Heart right ventricle (tissue), 16 donors: ENCODE data around the gene MACO1. TPM values are rescaled to one million over a fixed set of nuclear protein-coding genes. Genes with fewer than 3 reads are reported as not detected.

Source experiments
- ATAC-seq, 8 donors: fragments of 200-7000 bp; cut with Tn5 transposase; one replicate each; pipeline ENCODE4 v1.9.1; 2020; ENCODE audit warnings: mild to moderate bottlenecking in 8 of 8, moderate library complexity in 8 of 8, moderate number of reproducible peaks in 1 of 8
- DNase-seq, 2 donors: peaks; one replicate each; pipeline ENCODE4 v3.0.0-alpha.2; 2020
- H3K27ac ChIP-seq, 10 donors: fragments of 200-600 bp; sonication (generic) in 2 of 10; one replicate each; pipeline versions ENCODE4 v1.5.0 to v1.8.0; 2020 to 2022; ENCODE audit warnings: mild to moderate bottlenecking in 3 of 10
- H3K27me3 ChIP-seq, 7 donors: fragments of 200-600 bp; one replicate each; pipeline ENCODE4 v1.8.0; 2021 to 2022; ENCODE audit warnings: mild to moderate bottlenecking in 2 of 7
- H3K36me3 ChIP-seq, 9 donors: fragments of 200-600 bp; sonication (generic) in 1 of 9; one replicate each; pipeline versions ENCODE4 v1.5.0 to v1.8.0; 2020 to 2022; ENCODE audit warnings: mild to moderate bottlenecking in 2 of 9
- H3K4me1 ChIP-seq, 9 donors: fragments of 200-600 bp; sonication (generic) in 1 of 9; one replicate each; pipeline versions ENCODE4 v1.5.0 to v1.8.0; 2020 to 2022; ENCODE audit warnings: mild to moderate bottlenecking in 4 of 9
- H3K4me3 ChIP-seq, 10 donors: fragments of 200-600 bp; sonication (generic) in 2 of 10; one replicate each; pipeline versions ENCODE4 v1.5.0 to v1.8.0; 2020 to 2022; ENCODE audit warnings: mild to moderate bottlenecking in 7 of 10, moderate library complexity in 2 of 10
- H3K9me3 ChIP-seq, 11 donors: fragments of 200-600 bp in 10 of 11; sonication (generic) in 2 of 11; one replicate each; pipeline versions ENCODE4 v1.5.0 to v1.8.0; 2013 to 2022; ENCODE audit warnings: mild to moderate bottlenecking in 2 of 11, control low read depth in 1 of 11, moderate library complexity in 1 of 11
- WGBS, 2 donors: extraction: QIAGEN DNeasy Blood & Tissue Kit; methylation state at CpG; one replicate each; pipeline ENCODE4 v1.1.7; 2013; ENCODE audit warnings: inconsistent platforms in 1 of 2; 5-methylcytosine and 5-hydroxymethylcytosine counted together
- intact Hi-C, 10 donors: fragments of 100-400 bp; cut with DNase I; formaldehyde crosslinking; loops; one replicate each; pipeline versions ENCODE4 v1.11.1 to v1.14.2; 2022
- polyA plus RNA-seq, 2 donors: library from polyadenylated mRNA; stranded (reverse); fragments of 200-250 nt; gene quantifications; one replicate each; pipeline ENCODE4 v1.2.3, GENCODE V29; 2013
- total RNA-seq, 10 donors: library from RNA; stranded (reverse); fragmentation: NEBNext Ultra II Directional in 3 of 10; extraction: Animal tissue kit (Norgen Biotek cat#: 25700) in 3 of 10; gene quantifications; one replicate each; pipeline versions ENCODE4 v1.2.1 to v1.2.4, GENCODE V29; 2021 to 2023
- TF ChIP-seq, protein P1 (sequence below), 9 donors: fragments of 200-600 bp; sonication (generic) in 2 of 9; IDR thresholded peaks; one replicate each; pipeline versions ENCODE4 v1.5.0 to v1.8.0; 2021 to 2022; ENCODE audit warnings: antibody characterized with exemption in 9 of 9, mild to moderate bottlenecking in 5 of 9, moderate library complexity in 1 of 9
- donor health status: Arrhythmogenic right ventricular cardiomyopathy.
- donor health status: ischemic (EF 13 %, LVEDD 7.1; RV severe dilation, severe dysfunction).
- donor health status: healthy with polysubstance abuse.
- donor health status: DM: no; HTN: yes; CAD: no.
- donor health status: DM: no; HTN: no; CAD: no.
- donor health status: ischemic (EF 25% LVEDD 6.9; RV normal size, moderate dysfunction).
- donor health status: ischemic (EF 25% LVEDD 5.7; RV mildly dilated, moderate dysfunction).
- donor health status: healthy.
- donor health status: DM: yes; HTN: yes; CAD: no.
- donor health status: Ischemic cardiomyopathy.
- donor health status: ischemic (EF 35%, LVEDD 5.7; RV mildly dilated, moderate dysfunction).
- donor health status: nonischemic (EF 11% LVEDD 7.7; RV severe dilation, severe dysfunction).
- donor health status: DM: yes; HTN: yes; CAD: no.
- donor health status: PGD.
- donor health status: ischemic (EF 29% LVEDD 5.4; RV normal size, mild dysfunction).
- donor health status: nonischemic (EF 23%, LVEDD 6.1; RV moderate dilation, normal function).

MACO1 gene
- total and polyA plus RNA-seq, 12 donors, result 8.7 to 15.5 (median 13.2) TPM

GRCh38 chr1:25481625-25482024 lies 50.9 kb downstream of the MACO1 start:
- ATAC-seq, result peak in 5 of 8 donors; percentile 38 to 52 (median 41)
- no peaks in the 10 kb centered on the region for H3K9me3 ChIP-seq
- H3K36me3 ChIP-seq, result peaks cover 0 to 43% (median 2%) of the 10 kb centered on the region in 9 donors
- no peaks in the 10 kb centered on the region for H3K27me3 ChIP-seq
- H3K27ac ChIP-seq, result peak overlapping the region in 5 of 10 donors; percentile 19 to 58 (median 36)
- DNase-seq, result no peak
- 70 to 80% methylated on average over 5 of the region's 5 CpGs for WGBS, 2 donors
- intact Hi-C loops, result loop anchor here in 2 of 10 donors (5.0 kb wide), 1 partner anchor 49 kb away; the partner anchor contains the start of gene MACO1 (in 2 of the 2)
- H3K4me3 ChIP-seq, result no peak overlapping the region
- peaks cover 0 to 40% (median 16%) of the 10 kb centered on the region in 9 donors for H3K4me1 ChIP-seq
- TF ChIP-seq, protein P1, sequence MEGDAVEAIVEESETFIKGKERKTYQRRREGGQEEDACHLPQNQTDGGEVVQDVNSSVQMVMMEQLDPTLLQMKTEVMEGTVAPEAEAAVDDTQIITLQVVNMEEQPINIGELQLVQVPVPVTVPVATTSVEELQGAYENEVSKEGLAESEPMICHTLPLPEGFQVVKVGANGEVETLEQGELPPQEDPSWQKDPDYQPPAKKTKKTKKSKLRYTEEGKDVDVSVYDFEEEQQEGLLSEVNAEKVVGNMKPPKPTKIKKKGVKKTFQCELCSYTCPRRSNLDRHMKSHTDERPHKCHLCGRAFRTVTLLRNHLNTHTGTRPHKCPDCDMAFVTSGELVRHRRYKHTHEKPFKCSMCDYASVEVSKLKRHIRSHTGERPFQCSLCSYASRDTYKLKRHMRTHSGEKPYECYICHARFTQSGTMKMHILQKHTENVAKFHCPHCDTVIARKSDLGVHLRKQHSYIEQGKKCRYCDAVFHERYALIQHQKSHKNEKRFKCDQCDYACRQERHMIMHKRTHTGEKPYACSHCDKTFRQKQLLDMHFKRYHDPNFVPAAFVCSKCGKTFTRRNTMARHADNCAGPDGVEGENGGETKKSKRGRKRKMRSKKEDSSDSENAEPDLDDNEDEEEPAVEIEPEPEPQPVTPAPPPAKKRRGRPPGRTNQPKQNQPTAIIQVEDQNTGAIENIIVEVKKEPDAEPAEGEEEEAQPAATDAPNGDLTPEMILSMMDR (IDR thresholded peaks at IDR 0.05), result no peak

GRCh38 chr1:25482211-25482610 lies 51.5 kb downstream of the MACO1 start:
- TF ChIP-seq, protein P1 (IDR thresholded peaks at IDR 0.05), result no peak
- H3K27me3 ChIP-seq, result no peaks in the 10 kb centered on the region
- ATAC-seq (peak in 4 of 8 donors; percentile 40 to 57 (median 45)), DNase-seq (no peak)
- peaks cover 0 to 49% (median 6%) of the 10 kb centered on the region in 9 donors for H3K36me3 ChIP-seq
- no peak overlapping the region for H3K4me3 ChIP-seq
- WGBS, 2 donors, result 85 to 91% methylated on average over 1 of the region's 1 CpG
- intact Hi-C loops, result loop anchor here in 2 of 10 donors (5.0 kb wide), 1 partner anchor 50 kb away; the partner anchor contains the start of gene MACO1 (in 2 of the 2)
- H3K9me3 ChIP-seq, result no peaks in the 10 kb centered on the region
- peaks cover 0 to 39% (median 14%) of the 10 kb centered on the region in 9 donors for H3K4me1 ChIP-seq
- peak overlapping the region in 6 of 10 donors; percentile 19 to 58 (median 35) for H3K27ac ChIP-seq

GRCh38 chr1:25484096-25484495 lies 53.4 kb downstream of the MACO1 start:
- TF ChIP-seq, protein P1 (IDR thresholded peaks at IDR 0.05), result no peak
- H3K27ac ChIP-seq, result peak overlapping the region in 8 of 10 donors; percentile 12 to 77 (median 40)
- ATAC-seq (peak; percentile 46 to 90 (median 82)), DNase-seq (peak; percentile 53 to 72)
- H3K4me3 ChIP-seq, result no peak overlapping the region
- intact Hi-C loops, result loop anchor here in 2 of 10 donors (5.0 kb wide), 1 partner anchor 52 kb away; the partner anchor contains the start of gene MACO1 (in 2 of the 2)
- WGBS, 2 donors, result 50 to 64% methylated on average over 10 of the region's 10 CpGs
- H3K9me3 ChIP-seq, result no peaks in the 10 kb centered on the region
- H3K27me3 ChIP-seq, result no peaks in the 10 kb centered on the region
- peaks cover 0 to 35% (median 14%) of the 10 kb centered on the region in 9 donors for H3K4me1 ChIP-seq
- H3K36me3 ChIP-seq, result peaks cover 0 to 68% (median 12%) of the 10 kb centered on the region in 9 donors

- no peak overlapping the region for H3K4me3 ChIP-seq
- 48 to 63% methylated on average over 1 of the region's 1 CpG for WGBS, 2 donors
- peak overlapping the region in 4 of 10 donors; percentile 25 to 77 (median 30) for H3K27ac ChIP-seq
- TF ChIP-seq, protein P1 (IDR thresholded peaks at IDR 0.05), result no peak
- peaks cover 0 to 71% (median 14%) of the 10 kb centered on the region in 9 donors for H3K36me3 ChIP-seq
- no peak for DNase-seq
- ATAC-seq, result no peak
- H3K4me1 ChIP-seq, result peaks cover 0 to 35% (median 14%) of the 10 kb centered on the region in 9 donors
- H3K27me3 ChIP-seq, result no peaks in the 10 kb centered on the region
- no peaks in the 10 kb centered on the region for H3K9me3 ChIP-seq
- intact Hi-C loops, result loop anchor here in 2 of 10 donors (5.0 kb wide), 1 partner anchor 52 kb away; the partner anchor contains the start of gene MACO1 (in 2 of the 2)
Measured at GRCh38 chr1:25484533-25484932, 53.8 kb downstream of the MACO1 start.
